Measurements from ENCODE around the gene PTPRT.

The PTPRT gene

DNA sequence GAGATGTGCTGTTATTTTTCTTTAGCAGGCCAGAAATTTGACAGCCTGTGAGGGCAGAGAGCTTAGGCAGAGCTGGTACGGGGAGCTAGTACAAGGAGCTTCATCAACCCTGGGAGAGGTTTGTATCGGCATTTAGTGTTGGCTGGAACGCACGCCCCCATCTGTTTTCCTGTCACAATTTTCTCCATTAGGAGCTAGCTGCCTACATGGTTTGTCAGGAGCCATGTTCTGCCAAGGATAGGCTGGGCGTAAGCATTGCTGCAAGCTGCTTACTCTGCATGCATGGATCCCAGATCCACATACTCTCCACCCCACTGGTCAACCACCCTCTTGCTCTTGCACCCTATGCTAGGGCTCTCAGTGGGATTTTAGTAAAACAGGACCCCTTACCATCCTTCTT is 1122.5 kb downstream of the PTPRT start:
- Histone ChIP-seq H3K27ac (ENCODE audit: low read length) (no peak overlapping the region), H3K9me3 (ENCODE audit: control insufficient read depth, insufficient read depth, low read length) (no peaks in the 10 kb centered on the region), H3K4me3 (ENCODE audit: low read length) (no peak overlapping the region), H3K27me3 (ENCODE audit: control insufficient read depth, insufficient read depth, low read length) (no peaks in the 10 kb centered on the region), H3K4me1 (ENCODE audit: control insufficient read depth, insufficient read depth, low read length) (no peaks in the 10 kb centered on the region), H3K36me3 (ENCODE audit: control insufficient read depth, insufficient read depth, low read length) (no peaks in the 10 kb centered on the region)
- no peak for DNase-seq (ENCODE audit: low read depth, low spot score)
- WGBS (ENCODE audit: insufficient coverage, insufficient read length): no CpG with 5 or more reads among the region's 5 CpGs

DNA sequence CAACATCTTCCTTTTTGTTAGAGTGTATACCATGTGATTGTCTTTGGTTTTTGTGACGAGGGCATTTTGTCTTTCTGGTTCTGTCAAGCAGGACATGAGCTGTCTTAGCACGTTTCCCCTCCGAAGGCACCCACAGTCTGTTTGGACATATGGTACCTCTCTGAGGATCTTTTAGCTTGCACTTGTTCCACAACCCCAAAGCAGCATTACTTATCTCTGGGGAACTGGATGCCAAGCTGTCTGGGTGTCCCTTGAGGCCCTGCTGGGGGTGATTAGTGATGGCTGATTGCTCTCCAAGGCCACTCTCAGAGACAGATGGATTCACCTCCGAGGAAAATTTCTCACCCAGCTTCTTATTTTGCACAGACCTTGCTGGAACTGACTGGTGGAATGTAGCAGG is 1126.6 kb downstream of the PTPRT start:
- WGBS (ENCODE audit: insufficient coverage, insufficient read length): no CpG with 5 or more reads among the region's 4 CpGs
- Histone ChIP-seq H3K9me3 (ENCODE audit: control insufficient read depth, insufficient read depth, low read length) (no peaks in the 10 kb centered on the region), H3K27me3 (ENCODE audit: control insufficient read depth, insufficient read depth, low read length) (no peaks in the 10 kb centered on the region)

DNA sequence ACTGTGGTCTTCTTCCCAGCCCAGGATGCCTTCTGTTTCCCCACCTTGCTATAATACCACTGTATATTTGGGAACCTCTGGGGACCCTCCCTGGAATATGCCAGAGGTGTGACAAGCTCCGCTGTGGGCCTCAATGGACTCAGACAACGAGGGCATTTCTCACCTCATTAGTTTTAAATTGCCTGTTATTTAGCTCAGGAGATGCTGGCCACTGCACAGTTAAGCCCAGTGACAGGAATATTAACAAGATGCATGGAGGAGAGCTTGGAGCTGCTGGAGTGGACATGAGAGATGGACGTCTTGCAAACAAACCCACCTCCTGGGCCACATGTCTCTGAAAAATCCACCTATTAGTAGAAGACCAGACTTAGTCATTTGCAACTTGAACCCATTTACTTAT is 1136.4 kb downstream of the PTPRT start:
- H3K27ac ChIP-seq (ENCODE audit: low read length): no peak overlapping the region
- H3K36me3 ChIP-seq (ENCODE audit: control insufficient read depth, insufficient read depth, low read length): no peaks in the 10 kb centered on the region
- H3K4me3 ChIP-seq (ENCODE audit: low read length): no peak overlapping the region
- H3K27me3 ChIP-seq (ENCODE audit: control insufficient read depth, insufficient read depth, low read length): no peaks in the 10 kb centered on the region
- WGBS (ENCODE audit: insufficient coverage, insufficient read length): no CpG with 5 or more reads among the region's 3 CpGs
- H3K4me1 ChIP-seq (ENCODE audit: control insufficient read depth, insufficient read depth, low read length): no peaks in the 10 kb centered on the region; the same call in 1 of the 2 replicates
- no peaks in the 10 kb centered on the region for H3K9me3 ChIP-seq (ENCODE audit: control insufficient read depth, insufficient read depth, low read length)
- no peak for DNase-seq (ENCODE audit: low read depth, low spot score)

More for the DNA sequence above, 1126.6 kb downstream of the PTPRT start:
- no peak for DNase-seq (ENCODE audit: low read depth, low spot score)
- Histone ChIP-seq H3K36me3 (ENCODE audit: control insufficient read depth, insufficient read depth, low read length) (no peaks in the 10 kb centered on the region), H3K4me1 (ENCODE audit: control insufficient read depth, insufficient read depth, low read length) (no peaks in the 10 kb centered on the region), H3K4me3 (ENCODE audit: low read length) (no peak overlapping the region), H3K27ac (ENCODE audit: low read length) (no peak overlapping the region)

DNA sequence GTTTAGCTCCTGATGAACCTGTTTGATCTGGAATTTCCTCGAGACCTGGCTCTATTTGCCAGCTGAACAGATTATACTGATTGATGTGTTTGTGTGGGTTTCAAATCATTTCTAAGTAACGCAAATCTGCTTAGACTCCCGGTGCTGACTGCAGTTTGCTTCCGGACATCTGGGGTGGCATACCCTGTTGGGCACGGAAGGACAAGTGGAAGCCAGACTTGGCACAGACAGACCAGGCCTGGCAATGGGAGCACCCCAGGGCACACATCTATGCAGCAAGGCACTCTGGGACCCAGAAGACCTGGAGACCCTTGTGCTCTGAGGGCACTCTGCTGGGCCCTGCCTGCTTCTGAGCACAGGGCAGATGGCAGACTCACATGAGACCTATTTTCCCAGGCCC is 1137.8 kb downstream of the PTPRT start:
- no peaks in the 10 kb centered on the region for H3K27me3 ChIP-seq (ENCODE audit: control insufficient read depth, insufficient read depth, low read length)
- no peak for DNase-seq (ENCODE audit: low read depth, low spot score)
- H3K9me3 ChIP-seq (ENCODE audit: control insufficient read depth, insufficient read depth, low read length): no peaks in the 10 kb centered on the region
- H3K4me1 ChIP-seq (ENCODE audit: control insufficient read depth, insufficient read depth, low read length): no peaks in the 10 kb centered on the region; the same call in 1 of the 2 replicates
- no peaks in the 10 kb centered on the region for H3K36me3 ChIP-seq (ENCODE audit: control insufficient read depth, insufficient read depth, low read length)
- no CpG with 5 or more reads among the region's 5 CpGs for WGBS (ENCODE audit: insufficient coverage, insufficient read length)
- no peak overlapping the region for H3K27ac ChIP-seq (ENCODE audit: low read length)
- H3K4me3 ChIP-seq (ENCODE audit: low read length): no peak overlapping the region

DNA sequence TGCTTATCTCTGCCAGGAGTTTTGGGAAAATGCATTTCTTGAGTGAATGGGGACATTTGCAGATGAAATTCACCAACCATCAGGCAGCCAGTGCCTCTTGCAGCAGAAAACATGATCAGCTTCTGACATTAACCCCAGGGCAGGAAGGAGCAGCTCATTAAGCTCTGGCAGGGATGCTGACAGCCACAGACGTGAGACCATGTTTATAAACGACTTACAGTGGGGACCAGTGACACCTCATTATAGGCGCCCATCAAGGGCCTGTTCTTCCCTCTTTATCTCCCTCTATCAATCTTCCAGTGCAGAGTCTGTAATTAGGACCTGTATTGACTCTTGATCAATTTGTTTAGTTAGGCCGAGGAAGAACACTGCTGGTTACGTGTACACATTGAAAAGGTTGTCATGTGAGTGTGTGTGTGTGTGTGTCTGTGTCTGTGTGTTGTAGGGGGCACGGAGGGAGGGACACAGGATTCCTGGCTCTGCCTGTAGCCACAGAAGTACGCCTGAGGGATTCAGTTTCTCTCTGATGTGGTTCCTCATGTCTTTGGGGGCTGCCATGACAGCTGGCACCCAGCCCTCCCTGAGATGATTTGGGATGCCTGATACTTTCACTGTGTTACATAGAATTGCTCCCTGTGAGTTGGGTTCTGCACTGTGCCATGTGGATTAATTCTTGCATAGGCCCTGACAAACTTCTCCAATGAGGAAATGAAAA is 1143.2 kb downstream of the PTPRT start:
- Histone ChIP-seq H3K4me1 (ENCODE audit: control insufficient read depth, insufficient read depth, low read length) (no peaks in the 10 kb centered on the region), H3K36me3 (ENCODE audit: control insufficient read depth, insufficient read depth, low read length) (no peaks in the 10 kb centered on the region), H3K27ac (ENCODE audit: low read length) (no peak overlapping the region), H3K4me3 (ENCODE audit: low read length) (no peak overlapping the region), H3K9me3 (ENCODE audit: control insufficient read depth, insufficient read depth, low read length) (no peaks in the 10 kb centered on the region), H3K27me3 (ENCODE audit: control insufficient read depth, insufficient read depth, low read length) (no peaks in the 10 kb centered on the region)
- no peak for DNase-seq (ENCODE audit: low read depth, low spot score)
- no CpG with 5 or more reads among the region's 7 CpGs for WGBS (ENCODE audit: insufficient coverage, insufficient read length)

DNA sequence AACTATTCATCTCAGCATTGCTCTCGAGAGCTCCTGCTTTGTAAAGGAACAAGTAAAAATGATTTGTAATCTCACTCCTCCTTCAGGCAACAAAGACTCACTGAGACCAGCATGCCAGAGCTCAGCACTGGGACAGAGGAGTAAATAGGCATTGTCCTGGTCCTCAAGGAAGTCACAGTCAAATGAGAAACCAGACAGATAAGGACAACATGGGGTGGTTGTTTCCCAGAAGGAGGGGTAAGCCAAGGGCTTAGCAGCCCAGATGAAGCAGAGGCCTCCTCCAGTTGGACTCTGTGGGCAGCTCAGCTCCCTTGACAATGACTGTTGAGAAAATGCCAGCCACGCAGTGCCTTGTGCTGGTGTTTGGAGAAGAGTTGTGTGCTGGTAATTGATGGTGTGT is 1145.8 kb downstream of the PTPRT start:
- no peak for DNase-seq (ENCODE audit: low read depth, low spot score)
- H3K9me3 ChIP-seq (ENCODE audit: control insufficient read depth, insufficient read depth, low read length): no peaks in the 10 kb centered on the region
- no peak overlapping the region for H3K27ac ChIP-seq (ENCODE audit: low read length)
- H3K36me3 ChIP-seq (ENCODE audit: control insufficient read depth, insufficient read depth, low read length): no peaks in the 10 kb centered on the region
- no CpG with 5 or more reads among the region's 2 CpGs for WGBS (ENCODE audit: insufficient coverage, insufficient read length)
- no peak overlapping the region for H3K4me3 ChIP-seq (ENCODE audit: low read length)
- H3K4me1 ChIP-seq (ENCODE audit: control insufficient read depth, insufficient read depth, low read length): no peaks in the 10 kb centered on the region
- no peaks in the 10 kb centered on the region for H3K27me3 ChIP-seq (ENCODE audit: control insufficient read depth, insufficient read depth, low read length)

DNA sequence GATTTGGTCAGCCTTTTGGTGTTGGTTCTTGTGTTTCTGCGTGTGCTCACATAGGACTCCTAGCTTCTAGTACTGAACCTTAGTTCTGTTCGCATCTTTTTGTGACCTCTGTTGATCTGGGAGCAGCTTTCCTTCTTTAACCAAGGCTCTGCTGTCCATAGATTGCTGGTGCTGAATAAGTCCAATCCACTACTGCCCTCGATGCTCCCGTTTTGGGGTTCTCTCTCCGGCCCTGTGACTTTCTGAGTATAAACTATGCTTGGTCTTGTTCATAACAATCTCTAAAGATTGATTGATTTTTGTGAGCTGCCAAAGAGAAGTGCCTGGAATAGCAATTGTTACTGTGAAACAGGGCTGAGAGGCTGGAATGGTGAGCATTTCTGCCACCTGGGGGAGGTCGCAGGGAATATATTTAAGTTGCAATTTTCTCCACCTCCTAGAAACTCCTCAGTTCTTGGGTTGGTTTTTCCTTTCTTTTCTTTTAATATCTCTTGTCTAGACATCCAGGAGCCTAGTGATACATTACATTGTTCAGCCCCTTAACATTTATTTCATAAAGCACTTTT is 1148.6 kb downstream of the PTPRT start:
- Histone ChIP-seq H3K27me3 (ENCODE audit: control insufficient read depth, insufficient read depth, low read length) (no peaks in the 10 kb centered on the region), H3K4me3 (ENCODE audit: low read length) (no peak overlapping the region), H3K27ac (ENCODE audit: low read length) (no peak overlapping the region), H3K4me1 (ENCODE audit: control insufficient read depth, insufficient read depth, low read length) (no peaks in the 10 kb centered on the region), H3K36me3 (ENCODE audit: control insufficient read depth, insufficient read depth, low read length) (no peaks in the 10 kb centered on the region), H3K9me3 (ENCODE audit: control insufficient read depth, insufficient read depth, low read length) (no peaks in the 10 kb centered on the region)
- WGBS (ENCODE audit: insufficient coverage, insufficient read length): no CpG with 5 or more reads among the region's 6 CpGs
- no peak for DNase-seq (ENCODE audit: low read depth, low spot score)

DNA sequence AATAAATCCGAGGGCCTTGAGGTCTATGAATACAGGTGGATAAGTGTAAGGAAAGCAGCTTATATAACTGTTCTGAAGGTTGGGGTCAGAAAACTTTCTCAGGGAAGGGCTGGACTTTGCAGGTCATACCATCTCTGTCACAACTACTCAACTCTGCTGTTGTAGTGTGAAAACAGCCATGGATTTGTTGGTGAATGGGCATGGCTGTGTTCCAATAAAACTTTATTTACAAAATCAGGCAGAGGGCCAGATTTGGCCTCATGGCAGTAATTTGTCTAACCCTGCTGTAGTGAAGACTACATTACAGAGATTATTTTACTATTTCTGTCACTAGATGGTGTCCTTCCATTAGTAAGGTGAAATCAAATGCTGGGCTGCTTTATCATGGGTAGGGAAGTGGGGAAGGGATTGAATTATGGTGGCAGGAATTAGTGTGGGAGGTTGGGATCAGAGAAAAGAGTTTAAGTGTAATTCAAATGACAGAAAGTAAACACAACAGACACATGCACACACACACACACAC is 1161.9 kb downstream of the PTPRT start:
- Histone ChIP-seq H3K27ac (ENCODE audit: low read length) (no peak overlapping the region), H3K9me3 (ENCODE audit: control insufficient read depth, insufficient read depth, low read length) (no peaks in the 10 kb centered on the region), H3K4me3 (ENCODE audit: low read length) (no peak overlapping the region), H3K36me3 (ENCODE audit: control insufficient read depth, insufficient read depth, low read length) (no peaks in the 10 kb centered on the region), H3K4me1 (ENCODE audit: control insufficient read depth, insufficient read depth, low read length) (no peaks in the 10 kb centered on the region), H3K27me3 (ENCODE audit: control insufficient read depth, insufficient read depth, low read length) (no peaks in the 10 kb centered on the region)
- WGBS (ENCODE audit: insufficient coverage, insufficient read length): no CpG with 5 or more reads among the region's 1 CpG
- DNase-seq (ENCODE audit: low read depth, low spot score): no peak

DNA sequence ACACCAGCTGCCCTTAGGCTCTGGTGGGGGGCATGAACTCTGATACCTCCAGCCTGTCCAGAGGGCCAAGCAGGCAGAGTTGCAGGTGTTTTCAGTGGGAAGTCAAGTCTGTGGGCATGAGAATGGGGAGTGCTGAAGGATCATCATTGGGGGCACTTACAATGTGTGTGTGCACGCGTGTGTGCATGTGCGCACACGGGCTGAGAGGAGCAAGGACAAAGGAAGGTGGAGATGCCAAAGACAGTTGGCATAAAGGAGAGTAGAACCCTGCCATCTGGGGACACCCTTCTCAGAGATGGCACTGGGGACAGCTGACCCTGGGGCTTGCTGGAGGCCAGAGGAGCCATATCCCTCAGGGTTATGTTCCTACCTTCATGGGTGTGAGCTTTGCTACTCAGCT is 1163.1 kb downstream of the PTPRT start:
- no CpG with 5 or more reads among the region's 4 CpGs for WGBS (ENCODE audit: insufficient coverage, insufficient read length)
- Histone ChIP-seq H3K36me3 (ENCODE audit: control insufficient read depth, insufficient read depth, low read length) (no peaks in the 10 kb centered on the region), H3K4me3 (ENCODE audit: low read length) (no peak overlapping the region), H3K27me3 (ENCODE audit: control insufficient read depth, insufficient read depth, low read length) (no peaks in the 10 kb centered on the region), H3K9me3 (ENCODE audit: control insufficient read depth, insufficient read depth, low read length) (no peaks in the 10 kb centered on the region), H3K4me1 (ENCODE audit: control insufficient read depth, insufficient read depth, low read length) (no peaks in the 10 kb centered on the region), H3K27ac (ENCODE audit: low read length) (no peak overlapping the region)
- no peak for DNase-seq (ENCODE audit: low read depth, low spot score)

DNA sequence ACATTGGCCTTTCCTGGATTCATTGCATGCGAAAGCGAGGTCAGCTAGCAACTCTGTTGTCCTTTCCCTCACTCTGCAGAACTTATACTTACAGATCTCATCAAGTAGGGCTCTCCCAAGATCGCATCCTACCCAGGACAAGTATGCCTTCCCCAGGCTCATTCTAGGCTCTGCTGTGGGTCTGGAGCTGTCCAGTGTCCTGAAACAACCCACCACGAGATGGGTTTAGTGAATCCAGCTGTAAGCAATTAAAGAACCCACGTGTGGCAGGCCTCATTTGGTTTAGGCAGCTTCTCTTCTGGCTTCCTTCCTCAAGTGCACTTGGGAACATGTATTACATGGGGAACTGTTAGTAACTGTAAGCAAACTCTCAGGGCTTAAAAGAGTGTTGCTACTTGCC is 1165.1 kb downstream of the PTPRT start:
- no peaks in the 10 kb centered on the region for H3K4me1 ChIP-seq (ENCODE audit: control insufficient read depth, insufficient read depth, low read length)
- WGBS (ENCODE audit: insufficient coverage, insufficient read length): no CpG with 5 or more reads among the region's 5 CpGs
- no peak overlapping the region for H3K27ac ChIP-seq (ENCODE audit: low read length)
- no peaks in the 10 kb centered on the region for H3K9me3 ChIP-seq (ENCODE audit: control insufficient read depth, insufficient read depth, low read length)
- no peaks in the 10 kb centered on the region for H3K36me3 ChIP-seq (ENCODE audit: control insufficient read depth, insufficient read depth, low read length)
- H3K27me3 ChIP-seq (ENCODE audit: control insufficient read depth, insufficient read depth, low read length): no peaks in the 10 kb centered on the region
- peak; percentile 29 for DNase-seq (ENCODE audit: low read depth, low spot score)
- H3K4me3 ChIP-seq (ENCODE audit: low read length): no peak overlapping the region

All from iPS DF 6.9 (cell line).